HG03066 (cell line): ENCODE data around the gene BTG2.
A peak's percentile ranks its signal among the peaks of the same experiment; 100 is the strongest.
"Not testable (repeated sequence)": the region's sequence is repeated elsewhere in the genome, so short reads cannot be mapped to it uniquely, and the experiment has no call there.

Source experiments
- ATAC-seq: cut with Tn5 transposase; IDR thresholded peaks from one replicate; pipeline ENCODE4 v1.9.1; 2021; ENCODE audit warnings: low read depth; ENCODE audit not compliant: unreplicated experiment

Gene BTG2

GRCh38 chr1:203304919-203305808 lies at the start of gene BTG2:
TSS of gene BTG2 (plus strand) at chr1:203305519. CDS start at chr1:203305607, 88 bp downstream.
- ATAC-seq = peak; percentile 61

- ATAC-seq = not testable (repeated sequence)
Measured at GRCh38 chr1:203256636-203257035, 48.7 kb upstream of the BTG2 start.

- no peak for ATAC-seq
Measured at GRCh38 chr1:203263496-203263895, 41.8 kb upstream of the BTG2 start.

GRCh38 chr1:203264052-203264501 lies 41.2 kb upstream of the BTG2 start:
- no peak for ATAC-seq

GRCh38 chr1:203265541-203265940 lies 39.8 kb upstream of the BTG2 start:
- no peak for ATAC-seq

GRCh38 chr1:203266140-203266539 lies 39.2 kb upstream of the BTG2 start:
- not testable (repeated sequence) for ATAC-seq

GRCh38 chr1:203267347-203267846 lies 37.9 kb upstream of the BTG2 start:
- no peak for ATAC-seq

GRCh38 chr1:203267912-203268311 lies 37.4 kb upstream of the BTG2 start:
- ATAC-seq = no peak

GRCh38 chr1:203268901-203269653 lies 36.2 kb upstream of the BTG2 start:
- no peak for ATAC-seq

- ATAC-seq = no peak
Measured at GRCh38 chr1:203269654-203270020, 35.7 kb upstream of the BTG2 start.

- no peak for ATAC-seq
Measured at GRCh38 chr1:203270448-203270847, 34.9 kb upstream of the BTG2 start.

- ATAC-seq = no peak
Measured at GRCh38 chr1:203271018-203271743, 34.1 kb upstream of the BTG2 start.

GRCh38 chr1:203271962-203272632 lies 33.2 kb upstream of the BTG2 start:
- ATAC-seq = no peak

- ATAC-seq = no peak
Measured at GRCh38 chr1:203272633-203273205, 32.6 kb upstream of the BTG2 start.

- peak; percentile 57 for ATAC-seq
Measured at GRCh38 chr1:203273206-203273868, 32.0 kb upstream of the BTG2 start.

GRCh38 chr1:203273869-203274602 lies 31.3 kb upstream of the BTG2 start:
- ATAC-seq = peak; percentile 22

- no peak for ATAC-seq
Measured at GRCh38 chr1:203274603-203275381, 30.5 kb upstream of the BTG2 start.
